ENCODE data around the gene PIM3.

GRCh38 chr22:49957826-49958365 is 2.7 kb upstream of the PIM3 start:
- TF ChIP-seq, protein P1, sequence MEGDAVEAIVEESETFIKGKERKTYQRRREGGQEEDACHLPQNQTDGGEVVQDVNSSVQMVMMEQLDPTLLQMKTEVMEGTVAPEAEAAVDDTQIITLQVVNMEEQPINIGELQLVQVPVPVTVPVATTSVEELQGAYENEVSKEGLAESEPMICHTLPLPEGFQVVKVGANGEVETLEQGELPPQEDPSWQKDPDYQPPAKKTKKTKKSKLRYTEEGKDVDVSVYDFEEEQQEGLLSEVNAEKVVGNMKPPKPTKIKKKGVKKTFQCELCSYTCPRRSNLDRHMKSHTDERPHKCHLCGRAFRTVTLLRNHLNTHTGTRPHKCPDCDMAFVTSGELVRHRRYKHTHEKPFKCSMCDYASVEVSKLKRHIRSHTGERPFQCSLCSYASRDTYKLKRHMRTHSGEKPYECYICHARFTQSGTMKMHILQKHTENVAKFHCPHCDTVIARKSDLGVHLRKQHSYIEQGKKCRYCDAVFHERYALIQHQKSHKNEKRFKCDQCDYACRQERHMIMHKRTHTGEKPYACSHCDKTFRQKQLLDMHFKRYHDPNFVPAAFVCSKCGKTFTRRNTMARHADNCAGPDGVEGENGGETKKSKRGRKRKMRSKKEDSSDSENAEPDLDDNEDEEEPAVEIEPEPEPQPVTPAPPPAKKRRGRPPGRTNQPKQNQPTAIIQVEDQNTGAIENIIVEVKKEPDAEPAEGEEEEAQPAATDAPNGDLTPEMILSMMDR (IDR thresholded peaks at IDR 0.05) = no peak
- no peak for TF ChIP-seq POLR2A (IDR thresholded peaks at IDR 0.05)

Data from uterus (tissue), 2 donors.